ENCODE measurements around the gene DSCAM.

GRCh38 chr21:39961251-39961650 is 885.7 kb downstream of the DSCAM start:
- TF ChIP-seq, protein P1, sequence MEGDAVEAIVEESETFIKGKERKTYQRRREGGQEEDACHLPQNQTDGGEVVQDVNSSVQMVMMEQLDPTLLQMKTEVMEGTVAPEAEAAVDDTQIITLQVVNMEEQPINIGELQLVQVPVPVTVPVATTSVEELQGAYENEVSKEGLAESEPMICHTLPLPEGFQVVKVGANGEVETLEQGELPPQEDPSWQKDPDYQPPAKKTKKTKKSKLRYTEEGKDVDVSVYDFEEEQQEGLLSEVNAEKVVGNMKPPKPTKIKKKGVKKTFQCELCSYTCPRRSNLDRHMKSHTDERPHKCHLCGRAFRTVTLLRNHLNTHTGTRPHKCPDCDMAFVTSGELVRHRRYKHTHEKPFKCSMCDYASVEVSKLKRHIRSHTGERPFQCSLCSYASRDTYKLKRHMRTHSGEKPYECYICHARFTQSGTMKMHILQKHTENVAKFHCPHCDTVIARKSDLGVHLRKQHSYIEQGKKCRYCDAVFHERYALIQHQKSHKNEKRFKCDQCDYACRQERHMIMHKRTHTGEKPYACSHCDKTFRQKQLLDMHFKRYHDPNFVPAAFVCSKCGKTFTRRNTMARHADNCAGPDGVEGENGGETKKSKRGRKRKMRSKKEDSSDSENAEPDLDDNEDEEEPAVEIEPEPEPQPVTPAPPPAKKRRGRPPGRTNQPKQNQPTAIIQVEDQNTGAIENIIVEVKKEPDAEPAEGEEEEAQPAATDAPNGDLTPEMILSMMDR (IDR thresholded peaks at IDR 0.05): no peak
- no peak for TF ChIP-seq POLR2A (IDR thresholded peaks at IDR 0.05)
